Measurements from ENCODE around the gene UBE2G1. TPM values are rescaled to one million over a fixed set of nuclear protein-coding genes. Genes with fewer than 3 reads are reported as not detected.
A peak's percentile ranks its signal among the peaks of the same experiment; 100 is the strongest.

UBE2G1 gene
- polyA plus RNA-seq, 1 donor (not counting 4 experiments of a cell fraction or from before 2014, with no cell fraction given), result 86.2 TPM

GRCh38 chr17:4365628-4366326, 698 bp downstream of the UBE2G1 start:
- Histone ChIP-seq H3K36me3 (ENCODE audit: control insufficient read depth in 2 of 2, extremely low read depth in 1 of 2, insufficient read depth in 2 of 2, low read length in 2 of 2) (peaks cover 1 to 4% of the 10 kb centered on the region in 2 experiments), H3K27me3 (ENCODE audit: control insufficient read depth, extremely low read depth, insufficient read depth, low read length) (no peaks in the 10 kb centered on the region), H3K9me1 (ENCODE audit: control insufficient read depth, extremely low read depth, insufficient read depth, low read length) (no peaks in the 10 kb centered on the region), H3K4me2 (ENCODE audit: control insufficient read depth, extremely low read depth, insufficient read depth, low read depth, low read length) (peak overlapping the region; percentile 98), H3K9me3 (ENCODE audit: control insufficient read depth, low read depth, low read length) (no peaks in the 10 kb centered on the region), H4K20me1 (ENCODE audit: control insufficient read depth, extremely low read depth, insufficient read depth, low read length) (peaks cover 4% of the 10 kb centered on the region), H3K27ac (ENCODE audit: control insufficient read depth, insufficient read depth, low read length) (peak overlapping the region; percentile 88), H2AFZ (ENCODE audit: control insufficient read depth, low read length) (no peak overlapping the region), H3K4me3 (ENCODE audit: control insufficient read depth in 2 of 3, extremely low read depth in 1 of 3, insufficient read depth in 2 of 3, low read depth in 1 of 3, low read length in 3 of 3) (peak overlapping the region; percentile 82 to 95 (median 94)), H3K79me2 (ENCODE audit: control insufficient read depth, insufficient read depth, low read length) (peaks cover 54% of the 10 kb centered on the region), H3K4me1 (ENCODE audit: control insufficient read depth, extremely low read depth, insufficient read depth, low read length) (peaks cover 20% of the 10 kb centered on the region), H3K9ac (ENCODE audit: control insufficient read depth, extremely low read depth, insufficient read depth, low read length) (peak overlapping the region; percentile 92)
- FAIRE-seq (no peak), DNase-seq (ENCODE audit: low read depth, low spot score) (no peak)
- dilution Hi-C loops (cut with MboI; ENCODE audit: extremely low pct_ligation_motif_present, low sequenced_read_pairs), result no loop called here
- TF ChIP-seq CTCF (optimal IDR thresholded peaks at IDR 0.05 in 1 of 3, IDR thresholded peaks at IDR 0.05 in 1 of 3, conservative IDR thresholded peaks at IDR 0.05 in 1 of 3; ENCODE audit: extremely low read depth in 1 of 3, insufficient read depth in 2 of 3, low read length in 3 of 3), result no peak
- no peak for TF ChIP-seq EZH2 (IDR thresholded peaks at IDR 0.05; ENCODE audit: low read length)

GRCh38 chr17:4365103-4365627, 1.3 kb downstream of the UBE2G1 start:
- FAIRE-seq (peak; percentile 78), DNase-seq (ENCODE audit: low read depth, low spot score) (peak; percentile 63)
- H3K27ac ChIP-seq (ENCODE audit: control insufficient read depth, insufficient read depth, low read length), result peak overlapping the region; percentile 88
- H3K4me2 ChIP-seq (ENCODE audit: control insufficient read depth, extremely low read depth, insufficient read depth, low read depth, low read length), result peak overlapping the region; percentile 98
- peak overlapping the region; percentile 82 to 95 (median 94) for H3K4me3 ChIP-seq (ENCODE audit: control insufficient read depth in 2 of 3, extremely low read depth in 1 of 3, insufficient read depth in 2 of 3, low read depth in 1 of 3, low read length in 3 of 3)
- no peaks in the 10 kb centered on the region for H3K27me3 ChIP-seq (ENCODE audit: control insufficient read depth, extremely low read depth, insufficient read depth, low read length)
- H3K36me3 ChIP-seq (ENCODE audit: control insufficient read depth in 2 of 2, extremely low read depth in 1 of 2, insufficient read depth in 2 of 2, low read length in 2 of 2), result peaks cover 1 to 4% of the 10 kb centered on the region in 2 experiments
- H3K79me2 ChIP-seq (ENCODE audit: control insufficient read depth, insufficient read depth, low read length), result peaks cover 60% of the 10 kb centered on the region
- H3K4me1 ChIP-seq (ENCODE audit: control insufficient read depth, extremely low read depth, insufficient read depth, low read length), result peaks cover 23% of the 10 kb centered on the region
- H4K20me1 ChIP-seq (ENCODE audit: control insufficient read depth, extremely low read depth, insufficient read depth, low read length), result peaks cover 8% of the 10 kb centered on the region
- no peaks in the 10 kb centered on the region for H3K9me1 ChIP-seq (ENCODE audit: control insufficient read depth, extremely low read depth, insufficient read depth, low read length)
- H3K9ac ChIP-seq (ENCODE audit: control insufficient read depth, extremely low read depth, insufficient read depth, low read length), result peak overlapping the region; percentile 92
- no peak for TF ChIP-seq EZH2 (IDR thresholded peaks at IDR 0.05; ENCODE audit: low read length)
- no peak for TF ChIP-seq CTCF (optimal IDR thresholded peaks at IDR 0.05 in 1 of 3, IDR thresholded peaks at IDR 0.05 in 1 of 3, conservative IDR thresholded peaks at IDR 0.05 in 1 of 3; ENCODE audit: extremely low read depth in 1 of 3, insufficient read depth in 2 of 3, low read length in 3 of 3)
- no peak overlapping the region for H2AFZ ChIP-seq (ENCODE audit: control insufficient read depth, low read length)
- H3K9me3 ChIP-seq (ENCODE audit: control insufficient read depth, low read depth, low read length), result no peaks in the 10 kb centered on the region
- dilution Hi-C loops (cut with MboI; ENCODE audit: extremely low pct_ligation_motif_present, low sequenced_read_pairs), result no loop called here
